ENCODE data around the gene MRPS5.

MRPS5 gene

GRCh38 chr2:95057535-95058370 lies 63.9 kb downstream of the MRPS5 start:
- H3K4me3 ChIP-seq (ENCODE audit: low read depth, low read length), result no peak overlapping the region
- DNase-seq (ENCODE audit: low read depth), result no peak
- TF ChIP-seq MAX (IDR thresholded peaks at IDR 0.05; ENCODE audit: low read depth, low read length) (no peak), POLR2A (IDR thresholded peaks at IDR 0.05; ENCODE audit: extremely low read depth, insufficient read length) (no peak), MYC (IDR thresholded peaks at IDR 0.05; ENCODE audit: low read depth, low read length) (no peak), CTCF (IDR thresholded peaks at IDR 0.05; ENCODE audit: low read depth, low read length) (no peak)

GRCh38 chr2:95056461-95057459 lies 64.8 kb downstream of the MRPS5 start:
- H3K4me3 ChIP-seq (ENCODE audit: low read depth, low read length), result no peak overlapping the region
- no peak for DNase-seq (ENCODE audit: low read depth)
- TF ChIP-seq MYC (IDR thresholded peaks at IDR 0.05; ENCODE audit: low read depth, low read length) (no peak), MAX (IDR thresholded peaks at IDR 0.05; ENCODE audit: low read depth, low read length) (no peak), CTCF (IDR thresholded peaks at IDR 0.05; ENCODE audit: low read depth, low read length) (no peak), POLR2A (IDR thresholded peaks at IDR 0.05; ENCODE audit: extremely low read depth, insufficient read length) (no peak)

- no peak for TF ChIP-seq MYC (IDR thresholded peaks at IDR 0.05; ENCODE audit: low read depth, low read length)
- TF ChIP-seq CTCF (IDR thresholded peaks at IDR 0.05; ENCODE audit: low read depth, low read length), result no peak
- no peak for TF ChIP-seq MAX (IDR thresholded peaks at IDR 0.05; ENCODE audit: low read depth, low read length)
- no peak for TF ChIP-seq POLR2A (IDR thresholded peaks at IDR 0.05; ENCODE audit: extremely low read depth, insufficient read length)
- no peak overlapping the region for H3K4me3 ChIP-seq (ENCODE audit: low read depth, low read length)
- no peak for DNase-seq (ENCODE audit: low read depth)
Measured at GRCh38 chr2:95056044-95056443, 65.6 kb downstream of the MRPS5 start.

GRCh38 chr2:95055262-95055661 lies 66.3 kb downstream of the MRPS5 start:
- no peak for DNase-seq (ENCODE audit: low read depth)
- no peak overlapping the region for H3K4me3 ChIP-seq (ENCODE audit: low read depth, low read length)
- no peak for TF ChIP-seq MYC (IDR thresholded peaks at IDR 0.05; ENCODE audit: low read depth, low read length)
- no peak for TF ChIP-seq POLR2A (IDR thresholded peaks at IDR 0.05; ENCODE audit: extremely low read depth, insufficient read length)
- TF ChIP-seq MAX (IDR thresholded peaks at IDR 0.05; ENCODE audit: low read depth, low read length), result no peak
- no peak for TF ChIP-seq CTCF (IDR thresholded peaks at IDR 0.05; ENCODE audit: low read depth, low read length)

- no peak overlapping the region for H3K4me3 ChIP-seq (ENCODE audit: low read depth, low read length)
- DNase-seq (ENCODE audit: low read depth), result no peak
- no peak for TF ChIP-seq POLR2A (IDR thresholded peaks at IDR 0.05; ENCODE audit: extremely low read depth, insufficient read length)
- no peak for TF ChIP-seq CTCF (IDR thresholded peaks at IDR 0.05; ENCODE audit: low read depth, low read length)
- TF ChIP-seq MAX (IDR thresholded peaks at IDR 0.05; ENCODE audit: low read depth, low read length), result no peak
- TF ChIP-seq MYC (IDR thresholded peaks at IDR 0.05; ENCODE audit: low read depth, low read length), result no peak
Measured at GRCh38 chr2:95054016-95054415, 67.6 kb downstream of the MRPS5 start.
